Activated CD4-positive, CD25-positive, alpha-beta regulatory T cell treated with anti-CD3 and anti-CD28 coated beads, Interleukin-2, amount 50 U/mL, for 72 hours (primary cell): Measurements from ENCODE around the gene PPP1R13B.
A peak's percentile ranks its signal among the peaks of the same experiment; 100 is the strongest.

Experiments used
- DNase-seq: peaks from one replicate; pipeline ENCODE4 v3.0.0; 2021

The PPP1R13B gene

DNA sequence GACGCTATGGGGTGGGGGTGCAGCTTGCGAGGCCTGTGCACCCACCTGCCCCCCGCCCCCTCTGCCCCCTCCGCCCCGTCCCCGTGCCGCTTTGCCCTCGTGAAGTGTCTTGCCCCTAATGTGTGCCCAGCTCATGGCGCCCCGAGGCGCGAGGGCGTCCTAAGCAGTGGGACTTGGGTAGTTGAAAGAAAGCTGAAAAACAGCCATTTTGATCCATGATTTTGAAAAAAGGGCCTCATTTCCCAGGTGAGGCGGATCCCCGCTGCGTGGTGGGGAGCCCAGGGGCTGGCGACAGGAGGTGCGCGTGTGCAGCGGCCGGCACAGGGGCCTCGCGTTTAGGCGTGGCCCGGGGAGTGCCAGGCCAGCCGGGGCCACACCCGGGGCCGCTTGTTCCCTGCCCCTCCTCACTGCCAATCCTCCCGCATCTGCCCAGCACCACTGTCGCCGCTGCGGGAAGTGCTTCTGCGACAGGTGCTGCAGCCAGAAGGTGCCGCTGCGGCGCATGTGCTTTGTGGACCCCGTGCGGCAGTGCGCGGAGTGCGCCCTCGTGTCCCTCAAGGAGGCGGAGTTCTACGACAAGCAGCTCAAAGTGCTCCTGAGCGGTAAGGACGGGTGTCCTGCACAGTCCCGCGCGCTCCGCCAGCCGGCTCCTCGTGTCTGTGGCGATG, 119.9 kb downstream of the PPP1R13B start:
- DNase-seq, result no peak

DNA sequence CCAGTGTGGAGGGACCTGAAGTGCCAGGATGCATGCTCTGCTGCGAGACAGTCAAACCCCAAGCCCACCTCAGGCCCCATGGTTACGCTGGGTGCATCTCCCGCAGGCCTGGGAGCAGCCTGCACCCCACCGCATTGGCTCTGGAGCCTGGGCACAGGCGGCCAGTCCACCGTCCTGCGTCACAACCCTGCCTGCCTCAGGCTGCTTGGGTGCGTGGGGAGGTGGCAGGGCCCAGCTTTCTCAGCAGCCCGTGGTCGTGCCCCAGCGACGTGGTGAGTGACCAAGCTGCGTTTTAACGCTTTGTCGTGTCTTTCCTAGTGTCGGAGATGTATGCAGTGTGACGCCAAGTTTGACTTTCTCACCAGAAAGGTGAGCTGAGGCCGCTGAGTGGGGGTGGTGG, 120.9 kb downstream of the PPP1R13B start:
- DNase-seq, result no peak

- DNase-seq, result no peak
These were observed 121.5 kb downstream of the PPP1R13B start for GRCh38 chr14:103725739-103726395.

GRCh38 chr14:103725001-103725682, 122.2 kb downstream of the PPP1R13B start:
- no peak for DNase-seq

GRCh38 chr14:103724116-103724515, 123.3 kb downstream of the PPP1R13B start:
- DNase-seq, result no peak

DNA sequence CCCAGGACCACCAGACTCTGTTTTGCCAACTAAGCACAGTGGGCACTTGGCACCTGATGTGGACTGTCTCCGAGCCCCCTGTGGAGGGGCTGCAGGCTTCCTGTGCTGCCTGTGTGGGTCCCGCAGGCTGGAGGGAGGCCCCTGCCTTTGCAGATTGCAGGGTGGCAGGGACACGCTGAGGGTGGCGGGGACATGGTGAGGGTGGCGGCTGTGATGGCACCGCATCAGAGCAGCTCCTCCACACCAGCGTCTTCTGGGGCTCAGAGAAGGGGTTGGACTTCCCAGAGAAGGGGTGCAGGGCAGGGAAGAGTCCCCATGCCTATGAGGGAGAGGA, 123.7 kb downstream of the PPP1R13B start:
- no peak for DNase-seq

DNA sequence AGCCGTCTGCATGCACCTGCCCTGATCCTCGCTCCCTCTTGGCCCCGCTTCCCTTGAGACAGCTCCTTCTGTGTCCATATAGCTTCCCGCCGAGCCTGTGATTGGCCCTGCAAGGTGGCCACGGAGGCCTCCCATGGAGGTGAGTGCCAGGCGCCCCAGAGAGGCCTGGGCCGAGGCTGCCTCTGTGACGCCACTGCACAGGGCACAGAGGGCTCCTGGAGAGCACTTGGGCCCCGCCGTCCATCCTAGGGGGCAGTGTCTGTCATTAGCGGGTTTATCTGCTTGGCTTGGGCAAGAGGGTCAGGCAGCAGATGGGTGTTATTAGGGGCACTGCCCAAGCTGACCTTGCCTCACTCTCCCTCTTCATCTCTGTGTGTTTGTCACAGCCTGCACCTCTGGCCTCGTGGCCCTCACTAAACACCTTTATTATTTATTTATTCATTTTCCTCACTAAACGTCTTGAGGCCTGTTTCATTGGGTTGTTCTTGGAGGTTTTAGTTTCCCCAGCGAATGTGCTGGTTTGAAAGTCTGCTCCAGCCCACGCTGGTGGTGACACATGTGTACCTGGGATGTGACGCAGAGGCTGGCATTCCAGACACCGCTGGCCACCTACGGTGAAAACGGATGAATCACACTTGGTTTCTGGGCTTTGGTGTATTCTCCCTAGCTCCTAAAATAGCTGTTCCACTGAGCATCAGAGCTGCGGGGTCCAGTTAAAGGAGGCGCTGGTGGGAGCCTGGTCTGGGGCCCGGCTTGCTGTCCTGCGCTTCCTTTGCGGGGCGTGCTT, 125.8 kb downstream of the PPP1R13B start:
- DNase-seq, result no peak

GRCh38 chr14:103719751-103720150, 127.6 kb downstream of the PPP1R13B start:
- DNase-seq, result no peak

- no peak for DNase-seq
These were observed 128.8 kb downstream of the PPP1R13B start for GRCh38 chr14:103718572-103718971.

DNA sequence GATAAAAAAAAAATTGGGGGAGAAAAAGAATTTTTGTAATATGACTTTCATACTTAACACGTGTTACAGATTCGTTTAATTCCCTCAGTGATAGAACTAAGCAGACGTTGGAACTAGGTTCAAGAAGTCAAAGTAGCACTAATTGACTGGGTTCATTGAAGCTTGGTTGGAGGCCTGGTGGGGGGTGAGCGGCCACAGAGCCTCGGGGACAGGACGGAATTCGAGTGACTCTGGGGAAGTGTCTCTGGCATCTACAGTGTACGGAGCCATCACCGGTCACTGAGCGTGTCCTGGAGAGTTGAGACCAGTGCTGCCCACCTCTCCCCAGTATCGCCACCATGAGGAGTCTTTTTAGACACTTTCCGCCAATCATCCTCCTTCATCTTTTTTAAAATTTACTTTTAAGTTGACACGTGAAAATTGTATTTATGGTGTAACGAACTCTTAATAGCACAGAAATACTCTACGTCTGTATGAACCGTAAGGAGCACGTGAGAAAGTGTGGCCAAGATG, 130.4 kb downstream of the PPP1R13B start:
- DNase-seq, result no peak

DNA sequence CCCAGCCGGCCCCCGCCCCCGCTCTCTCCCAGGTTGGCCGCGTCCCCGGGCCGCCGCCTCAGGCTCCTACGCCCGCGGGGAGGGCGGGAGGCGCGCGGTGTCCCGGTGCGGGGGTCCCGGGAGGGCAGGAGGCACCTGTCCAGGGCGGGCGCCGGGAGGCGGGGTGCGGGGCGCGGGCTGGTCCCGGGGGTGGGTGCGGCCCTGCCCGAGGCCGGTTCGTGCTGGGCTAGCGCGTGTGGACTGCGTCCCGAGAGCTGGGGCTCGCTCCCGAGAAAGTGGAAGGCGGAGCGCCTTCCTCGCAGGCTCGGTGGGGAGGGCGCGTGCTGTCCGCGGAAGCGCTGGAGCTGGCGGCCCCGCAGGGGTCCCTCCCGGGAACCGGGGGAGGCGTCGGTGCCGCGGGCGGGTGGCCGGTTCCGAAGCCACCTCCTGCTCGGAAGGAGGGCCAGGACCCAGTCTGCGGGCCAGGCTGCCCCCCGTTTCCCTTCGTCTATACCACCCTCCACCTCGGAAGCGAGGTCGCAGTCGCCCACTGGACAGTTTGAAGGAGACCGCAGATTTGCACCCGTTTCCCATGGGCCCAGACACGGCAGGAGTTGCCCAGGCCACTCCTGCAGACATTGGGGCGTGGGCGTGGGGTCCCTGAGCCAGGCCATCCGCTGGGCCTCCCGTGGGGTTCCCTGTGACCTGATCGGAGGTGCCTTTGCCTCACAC, 131.1 kb downstream of the PPP1R13B start:
- peak; percentile 54 for DNase-seq

DNA sequence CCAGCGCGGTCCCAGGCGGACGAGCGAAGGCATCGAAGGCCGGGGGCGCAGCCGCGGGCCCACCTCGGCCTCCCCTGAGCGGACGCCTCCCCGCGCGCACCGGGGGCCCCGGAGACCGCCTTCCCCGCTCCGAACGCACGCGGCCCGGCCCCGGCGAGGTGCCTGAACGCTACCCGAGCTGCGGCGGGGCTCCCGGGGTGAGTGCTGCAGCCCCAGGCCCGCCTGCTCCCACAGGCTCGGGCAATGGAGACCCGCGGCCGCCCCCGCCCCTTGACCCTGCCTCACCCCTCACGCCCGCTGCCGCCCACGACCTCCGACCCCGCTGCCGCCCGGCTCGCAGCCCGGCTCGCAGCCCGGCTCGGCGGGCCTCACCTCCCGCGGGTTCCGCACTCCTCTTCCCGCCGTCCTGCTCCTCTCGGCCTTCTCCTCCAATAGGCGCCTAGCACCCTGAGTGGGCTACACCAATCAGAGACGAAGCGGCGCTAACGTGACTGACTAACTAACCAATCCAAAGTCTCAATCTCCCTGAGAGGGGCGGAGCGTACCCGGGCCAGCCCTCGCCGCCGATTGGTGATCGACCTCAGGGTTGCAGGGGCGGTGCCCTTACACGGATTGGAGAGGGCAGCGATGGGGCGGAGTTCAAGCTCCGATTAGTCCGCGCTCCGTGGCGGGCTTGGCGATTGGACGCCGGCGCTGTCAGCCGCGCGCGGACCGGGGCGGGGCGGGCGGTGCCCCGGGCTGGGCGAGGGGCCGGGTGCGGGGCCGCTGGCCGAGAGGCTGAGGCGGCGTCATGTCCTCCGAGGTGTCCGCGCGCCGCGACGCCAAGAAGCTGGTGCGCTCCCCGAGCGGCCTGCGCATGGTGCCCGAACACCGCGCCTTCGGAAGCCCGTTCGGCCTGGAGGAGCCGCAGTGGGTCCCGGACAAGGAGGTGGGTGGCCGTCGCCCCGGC, 132.0 kb downstream of the PPP1R13B start, which contains the start of the genes XRCC3 and ZFYVE21:
XRCC3 (minus strand) TSS at position 400 of the 949 bp plus-strand sequence. CDS start 4,364 bp downstream, outside the sequence.
ZFYVE21 (plus strand) TSS at position 759 of the 949 bp plus-strand sequence; CDS start at position 791, 32 bp downstream.
- peak; percentile 100 for DNase-seq

DNA sequence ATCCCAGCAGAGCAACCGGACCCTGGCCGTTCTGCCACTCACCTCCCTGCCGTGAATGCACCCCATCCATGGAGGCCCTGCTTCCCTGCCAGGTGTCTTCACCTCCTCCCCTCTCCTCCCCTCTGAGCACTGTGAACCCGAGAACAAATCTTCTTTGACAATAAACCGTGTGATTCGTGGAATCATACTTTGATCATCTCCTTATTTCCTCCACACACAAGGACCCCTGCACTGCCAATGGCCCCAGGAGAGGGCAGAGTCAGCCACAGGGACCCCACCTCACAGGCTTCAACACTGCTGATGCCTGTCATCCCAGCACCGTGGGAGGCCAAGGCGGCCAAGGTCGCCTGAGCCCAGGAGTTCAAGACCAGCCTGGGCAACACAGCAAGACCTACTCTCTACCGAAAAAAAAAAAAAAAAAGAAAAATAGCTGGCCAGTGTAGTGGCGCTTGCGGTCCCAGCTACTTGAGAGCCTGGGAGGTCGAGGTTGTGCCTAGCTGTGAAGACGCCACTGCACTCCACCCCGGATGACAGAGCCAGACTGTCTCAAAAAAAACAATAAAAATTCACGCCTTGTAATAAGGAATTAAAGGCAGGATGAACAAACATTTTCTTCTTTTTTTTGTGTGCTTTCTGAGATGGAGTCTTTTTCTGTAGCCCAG, 133.2 kb downstream of the PPP1R13B start:
- no peak for DNase-seq

- DNase-seq, result no peak
These were observed 133.9 kb downstream of the PPP1R13B start for GRCh38 chr14:103713304-103714062.

GRCh38 chr14:103712633-103713247, 134.6 kb downstream of the PPP1R13B start:
- no peak for DNase-seq

DNA sequence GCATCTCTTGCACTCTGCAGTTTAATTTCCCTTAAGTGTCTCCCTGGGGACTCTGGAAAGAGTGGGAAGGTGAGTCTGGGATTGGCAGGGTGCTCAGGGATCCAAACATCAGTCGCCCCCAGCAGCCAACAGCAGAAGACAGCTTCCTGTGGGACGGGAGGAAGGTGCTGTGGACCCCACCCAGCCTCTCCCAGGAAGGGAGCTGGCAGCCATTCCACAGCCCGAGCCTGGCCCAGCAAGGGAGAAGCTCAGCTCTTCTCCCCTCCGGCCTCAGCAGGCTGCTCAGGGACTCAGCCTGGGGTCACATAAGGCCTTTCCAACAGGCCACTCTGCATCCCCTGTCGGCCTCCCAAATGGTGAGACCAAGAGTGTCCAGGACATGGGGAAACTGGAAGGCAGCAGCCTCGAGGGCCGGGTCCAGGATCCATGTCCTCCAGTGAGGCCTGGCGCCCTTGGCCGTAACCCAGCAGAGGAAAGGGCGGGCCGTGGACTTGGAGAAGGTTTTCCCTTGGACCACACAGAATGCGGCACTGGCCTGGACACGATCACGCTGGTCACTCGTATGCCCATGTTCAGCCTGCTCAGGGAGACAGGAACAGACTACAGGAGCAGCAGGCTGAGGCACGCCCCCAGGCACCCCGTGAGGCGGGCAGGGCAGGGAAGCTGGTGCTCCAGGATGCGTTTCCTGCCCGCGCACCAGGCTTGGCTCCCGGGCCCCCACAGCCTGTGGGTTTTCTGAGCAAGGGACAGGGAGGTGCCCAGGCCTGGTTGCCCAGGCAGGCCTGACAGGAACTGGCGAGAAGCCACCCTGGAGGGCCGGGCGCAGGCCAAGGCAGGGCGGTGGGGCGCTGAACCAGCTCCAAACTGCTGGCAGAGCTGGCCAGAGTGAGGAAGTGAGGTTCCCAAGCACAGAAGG, 135.6 kb downstream of the PPP1R13B start:
- no peak for DNase-seq

GRCh38 chr14:103710771-103711377, 136.5 kb downstream of the PPP1R13B start:
- no peak for DNase-seq

DNA sequence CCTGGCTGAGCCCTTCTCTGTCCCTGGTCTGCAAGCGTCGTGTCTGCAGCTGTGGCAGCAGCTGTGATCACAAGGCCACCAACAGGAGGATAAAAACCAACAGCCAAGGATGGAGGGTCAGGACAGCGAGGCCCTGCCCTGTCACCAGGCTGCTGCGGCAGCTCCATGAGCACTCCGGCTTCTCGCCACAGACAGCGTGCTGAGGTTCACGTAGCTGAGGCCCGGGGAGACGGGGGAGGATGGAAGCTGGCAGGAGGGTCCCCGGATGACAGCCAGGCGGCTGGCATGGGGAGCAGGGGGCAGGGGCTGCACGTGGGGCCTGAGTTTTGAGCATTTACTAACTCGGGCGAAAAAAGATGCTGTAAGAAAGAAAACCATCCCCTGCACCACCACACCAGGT, 137.6 kb downstream of the PPP1R13B start:
- no peak for DNase-seq
